Right hindlimb (tissue), 1 donor: ENCODE data around the gene CCL22.
"Not testable (repeated sequence)": the region's sequence is repeated elsewhere in the genome, so short reads cannot be mapped to it uniquely, and the experiment has no call there.

Source experiments
- DNase-seq: peaks from one replicate; pipeline ENCODE4 v3.0.0-alpha.2; 2018

Gene CCL22

GRCh38 chr16:57396786-57397185, 38.2 kb downstream of the CCL22 start:
- DNase-seq: no peak

- DNase-seq: not testable (repeated sequence)
Observed at GRCh38 chr16:57397493-57397892, 38.9 kb downstream of the CCL22 start.

- no peak for DNase-seq
Observed at GRCh38 chr16:57401943-57402640, 43.5 kb downstream of the CCL22 start.

GRCh38 chr16:57403965-57404817, 45.6 kb downstream of the CCL22 start, which contains the start of gene CCL17:
TSS of gene CCL17 (plus strand) at chr16:57404767. CDS start at chr16:57413933, 9,166 bp downstream.
- DNase-seq: no peak

- DNase-seq: no peak
Observed at GRCh38 chr16:57405097-57405496, 46.5 kb downstream of the CCL22 start.

- no peak for DNase-seq
Observed at GRCh38 chr16:57406881-57407280, 48.3 kb downstream of the CCL22 start.

GRCh38 chr16:57407521-57408353, 49.2 kb downstream of the CCL22 start:
- no peak for DNase-seq

- no peak for DNase-seq
Observed at GRCh38 chr16:57409065-57409464, 50.5 kb downstream of the CCL22 start.

GRCh38 chr16:57409870-57410587, 51.4 kb downstream of the CCL22 start:
- DNase-seq: no peak

- peak; percentile 37 for DNase-seq
Observed at GRCh38 chr16:57411362-57411976, 52.9 kb downstream of the CCL22 start.

GRCh38 chr16:57412584-57412983, 54.0 kb downstream of the CCL22 start:
- DNase-seq: no peak

GRCh38 chr16:57413301-57413730, 54.7 kb downstream of the CCL22 start:
- DNase-seq: no peak

- no peak for DNase-seq
Observed at GRCh38 chr16:57413733-57414132, 55.1 kb downstream of the CCL22 start.
